GM23248 (cell line): ENCODE data around the gene PLPP2.

Experiments
- EZH2 ChIP-seq: fragments of 200-600 bp; sonication (generic); IDR thresholded peaks from 2 replicates; pipeline ENCODE4 v1.6.1; 2018; ENCODE audit warnings: antibody characterized with exemption, mild to moderate bottlenecking; ENCODE audit not compliant: insufficient read depth, poor library complexity, severe bottlenecking
- EZH2phosphoT487 ChIP-seq: fragments of 200-600 bp; sonication (generic); IDR thresholded peaks from 2 replicates; pipeline ENCODE4 v1.6.1; 2018; ENCODE audit warnings: antibody characterized with exemption, moderate library complexity, mild to moderate bottlenecking, low read depth; ENCODE audit not compliant: insufficient read depth

DNA sequence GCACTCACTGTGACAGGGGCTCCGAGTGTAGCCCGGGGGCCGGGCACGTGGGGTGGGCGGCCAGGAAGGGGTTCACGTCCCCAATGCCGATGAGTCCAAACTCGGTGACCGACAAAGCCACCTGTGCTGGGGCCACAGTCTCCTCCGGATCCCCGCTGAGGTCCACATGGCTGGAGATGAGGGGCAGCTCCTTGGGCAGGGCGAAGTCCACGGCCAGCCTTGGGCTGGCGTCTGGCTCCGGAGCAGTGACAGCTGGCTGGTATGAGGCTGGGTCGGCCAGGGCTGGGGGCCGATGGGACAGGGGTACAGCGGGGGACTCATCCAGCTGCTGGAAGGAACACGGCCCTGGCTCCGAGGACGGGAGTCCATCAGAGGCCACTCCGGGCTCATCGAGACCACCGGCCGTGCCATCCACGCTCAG lies 15.9 kb upstream of the PLPP2 start:
- no peak for TF ChIP-seq EZH2phosphoT487
- TF ChIP-seq EZH2, result no peak
